Tibial nerve (tissue), 4 donors: ENCODE data around the gene C5orf63. TPM values are rescaled to one million over a fixed set of nuclear protein-coding genes. Genes with fewer than 3 reads are reported as not detected.
"Not testable (repeated sequence)": the region's sequence is repeated elsewhere in the genome, so short reads cannot be mapped to it uniquely, and the experiment has no call there.

Experiments
- DNase-seq, 2 donors: peaks; one replicate each; pipeline ENCODE4 v3.0.0-alpha.2; 2019; ENCODE audit warnings: low spot score in 2 of 2
- H3K27ac ChIP-seq, 4 donors: fragments of 200-600 bp; sonication (generic) in 3 of 4; one replicate each; pipeline ENCODE4 v1.5.1; 2017 to 2019; ENCODE audit warnings: mild to moderate bottlenecking in 1 of 4
- H3K27me3 ChIP-seq, 2 donors: fragments of 200-600 bp; sonication (generic) in 1 of 2; one replicate each; pipeline versions ENCODE4 v1.5.1 to v1.6.0; 2017 to 2019
- H3K36me3 ChIP-seq, 3 donors: fragments of 200-600 bp; sonication (generic); one replicate each; pipeline ENCODE4 v1.5.1; 2018 to 2019
- H3K4me1 ChIP-seq, 4 donors: fragments of 200-600 bp; sonication (generic) in 3 of 4; one replicate each; pipeline ENCODE4 v1.5.1; 2017 to 2019
- H3K4me3 ChIP-seq, 4 donors: fragments of 200-600 bp; sonication (generic) in 3 of 4; one replicate each; pipeline ENCODE4 v1.5.1; 2017 to 2019; ENCODE audit warnings: mild to moderate bottlenecking in 1 of 4, moderate library complexity in 1 of 4
- H3K9me3 ChIP-seq, 4 donors: fragments of 200-600 bp; sonication (generic) in 3 of 4; one replicate each; pipeline ENCODE4 v1.5.1; 2017 to 2019
- CTCF ChIP-seq, 5 experiments: fragments of 200-600 bp in 3 of 5; fragments of 450-650 bp in 2 of 5; sonication (generic) in 3 of 5; IDR thresholded peaks; one replicate each; pipeline ENCODE4 v1.5.1; 2016 to 2019; ENCODE audit warnings: antibody characterized with exemption in 5 of 5, mild to moderate bottlenecking in 3 of 5, moderate library complexity in 2 of 5
- EP300 ChIP-seq, 2 donors: sonication (generic); formaldehyde crosslinking; IDR thresholded peaks; one replicate each; pipeline ENCODE4 v1.6.1; 2017; ENCODE audit warnings: antibody characterized with exemption in 2 of 2, mild to moderate bottlenecking in 1 of 2
- POLR2A ChIP-seq, 2 donors: fragments of 450-650 bp; IDR thresholded peaks; one replicate each; pipeline ENCODE4 v1.6.1; 2017; ENCODE audit warnings: antibody characterized with exemption in 2 of 2, mild to moderate bottlenecking in 2 of 2, moderate library complexity in 2 of 2
- WGBS, 2 donors: methylation state at CpG; one replicate each; pipeline ENCODE4 v1.1.5; 2018; 5-methylcytosine and 5-hydroxymethylcytosine counted together
- total RNA-seq, 4 donors: library from RNA; depleted of rRNA; stranded (reverse); fragments of >200 nt; gene quantifications; one replicate each; pipeline ENCODE4 v1.1.0, GENCODE V29; 2016

The C5orf63 gene
- total RNA-seq, result 1 to 10 TPM; 1.0 to 7.2 (median 2.0) TPM

- peaks cover 0 to 23% (median 0%) of the 10 kb centered on the region in 4 donors for H3K4me1 ChIP-seq
- peak within 1 kb of the TSS in 2 of 4 donors; percentile 60 to 64 for H3K27ac ChIP-seq
- TF ChIP-seq EP300 (IDR thresholded peaks at IDR 0.05) (no peak), POLR2A (IDR thresholded peaks at IDR 0.05) (no peak), CTCF (IDR thresholded peaks at IDR 0.05) (peak in 2 of 5 experiments; percentile 20 to 42)
- no peaks in the 10 kb centered on the region for H3K9me3 ChIP-seq
- peak in 1 of 2 donors; percentile 17 for DNase-seq
- peak within 1 kb of the TSS; percentile 33 to 76 (median 54) for H3K4me3 ChIP-seq
- no peaks in the 10 kb centered on the region for H3K27me3 ChIP-seq
- WGBS, 2 donors, result 18 to 33% methylated on average over 50 to 52 of the region's 56 CpGs
- no peaks in the 10 kb centered on the region for H3K36me3 ChIP-seq
These were observed at the start of gene C5orf63 for GRCh38 chr5:127072861-127073846. C5orf63 (minus strand) TSS chr5:127073502; CDS start chr5:127058995, 14,507 bp downstream.

GRCh38 chr5:127112347-127112864 lies 39.1 kb upstream of the C5orf63 start:
- Histone ChIP-seq H3K27me3 (no peaks in the 10 kb centered on the region), H3K36me3 (no peaks in the 10 kb centered on the region), H3K4me1 (no peaks in the 10 kb centered on the region), H3K4me3 (no peak overlapping the region), H3K27ac (no peak overlapping the region), H3K9me3 (peaks cover 0 to 11% (median 5%) of the 10 kb centered on the region in 4 donors)
- TF ChIP-seq POLR2A (IDR thresholded peaks at IDR 0.05), result no peak
- TF ChIP-seq CTCF (IDR thresholded peaks at IDR 0.05), result no peak
- TF ChIP-seq EP300 (IDR thresholded peaks at IDR 0.05), result no peak
- no peak for DNase-seq
- 90 to 94% methylated on average over 3 of the region's 3 CpGs for WGBS, 2 donors

- H3K4me3 ChIP-seq, result no peak overlapping the region
- WGBS, 2 donors, result 70 to 73% methylated on average over 2 of the region's 2 CpGs
- peaks cover 0 to 11% (median 6%) of the 10 kb centered on the region in 4 donors for H3K9me3 ChIP-seq
- no peaks in the 10 kb centered on the region for H3K27me3 ChIP-seq
- TF ChIP-seq POLR2A (IDR thresholded peaks at IDR 0.05) (no peak), CTCF (IDR thresholded peaks at IDR 0.05) (no peak), EP300 (IDR thresholded peaks at IDR 0.05) (no peak)
- no peak overlapping the region for H3K27ac ChIP-seq
- no peak for DNase-seq
- H3K36me3 ChIP-seq, result no peaks in the 10 kb centered on the region
- no peaks in the 10 kb centered on the region for H3K4me1 ChIP-seq
These were observed 37.8 kb upstream of the C5orf63 start for GRCh38 chr5:127111112-127111511.

GRCh38 chr5:127108624-127109260 lies 35.4 kb upstream of the C5orf63 start:
- H3K9me3 ChIP-seq, result peaks cover 0 to 11% (median 6%) of the 10 kb centered on the region in 4 donors
- H3K4me3 ChIP-seq, H3K4me1 ChIP-seq, H3K27ac ChIP-seq, DNase-seq, H3K27me3 ChIP-seq, H3K36me3 ChIP-seq: not testable (repeated sequence)
- 81 to 87% methylated on average over 6 to 9 of the region's 9 CpGs for WGBS, 2 donors

- H3K4me1 ChIP-seq, result no peaks in the 10 kb centered on the region
- H3K36me3 ChIP-seq, result no peaks in the 10 kb centered on the region
- H3K4me3 ChIP-seq, result no peak overlapping the region
- no peaks in the 10 kb centered on the region for H3K27me3 ChIP-seq
- DNase-seq, result no peak
- TF ChIP-seq POLR2A (IDR thresholded peaks at IDR 0.05) (no peak), EP300 (IDR thresholded peaks at IDR 0.05) (no peak), CTCF (IDR thresholded peaks at IDR 0.05) (no peak)
- H3K27ac ChIP-seq, result no peak overlapping the region
- H3K9me3 ChIP-seq, result no peaks in the 10 kb centered on the region
These were observed 28.6 kb upstream of the C5orf63 start for GRCh38 chr5:127101935-127102334.
